Spleen (tissue), 11 donors: Measurements from ENCODE around the gene TSPAN14. TPM values are rescaled to one million over a fixed set of nuclear protein-coding genes. Genes with fewer than 3 reads are reported as not detected.

Experiments used
- DNase-seq: peaks from one replicate; pipeline ENCODE4 v3.0.0-alpha.2; 2020
- H3K27ac ChIP-seq, 8 donors: fragments of 200-600 bp; sonication (generic) in 7 of 8; 1 replicate in 4 of 8; 2 replicates in 4 of 8; pipeline versions ENCODE4 v1.5.0 to v1.8.0; 2016 to 2021; ENCODE audit warnings: inconsistent platforms in 4 of 8, mild to moderate bottlenecking in 4 of 8, moderate library complexity in 1 of 8
- H3K27me3 ChIP-seq, 7 donors: fragments of 200-600 bp; sonication (generic) in 6 of 7; replicated peaks in 1 of 7; 1 replicate in 4 of 7; 2 replicates in 3 of 7; pipeline versions ENCODE4 v1.5.0 to v1.8.0; 2016 to 2021; ENCODE audit warnings: inconsistent platforms in 3 of 7, mild to moderate bottlenecking in 1 of 7
- H3K36me3 ChIP-seq, 6 donors: fragments of 200-600 bp; sonication (generic) in 5 of 6; 1 replicate in 4 of 6; 2 replicates in 2 of 6; pipeline versions ENCODE4 v1.5.0 to v1.8.0; 2016 to 2021; ENCODE audit warnings: inconsistent platforms in 2 of 6
- H3K4me1 ChIP-seq, 6 donors: fragments of 200-600 bp; sonication (generic) in 5 of 6; 1 replicate in 3 of 6; 2 replicates in 3 of 6; pipeline versions ENCODE4 v1.5.0 to v1.8.0; 2016 to 2021; ENCODE audit warnings: inconsistent platforms in 3 of 6
- H3K4me3 ChIP-seq, 8 donors: fragments of 200-600 bp; sonication (generic) in 7 of 8; 1 replicate in 4 of 8; 2 replicates in 4 of 8; pipeline versions ENCODE4 v1.5.0 to v1.8.0; 2016 to 2021; ENCODE audit warnings: inconsistent platforms in 4 of 8, mild to moderate bottlenecking in 4 of 8, moderate library complexity in 2 of 8
- H3K9me3 ChIP-seq, 8 donors: fragments of 200-600 bp; sonication (generic) in 7 of 8; 1 replicate in 4 of 8; 2 replicates in 4 of 8; pipeline versions ENCODE4 v1.5.0 to v1.8.0; 2016 to 2021; ENCODE audit warnings: inconsistent platforms in 4 of 8
- CTCF ChIP-seq, 11 experiments: fragments of 200-600 bp in 7 of 11; fragments of 450-650 bp in 4 of 11; sonication (generic) in 4 of 11; IDR thresholded peaks in 8 of 11; conservative IDR thresholded peaks in 3 of 11; 1 replicate in 7 of 11; 2 replicates in 4 of 11; pipeline versions ENCODE4 v1.4.0 to v1.8.0; 2016 to 2021; ENCODE audit warnings: antibody characterized with exemption in 11 of 11, inconsistent platforms in 4 of 11, mild to moderate bottlenecking in 1 of 11
- POLR2A ChIP-seq, 3 donors: fragments of 450-650 bp; IDR thresholded peaks; one replicate each; pipeline ENCODE4 v1.5.1; 2017; ENCODE audit warnings: antibody characterized with exemption in 3 of 3, mild to moderate bottlenecking in 1 of 3
- POLR2AphosphoS5 ChIP-seq, 3 donors: sonication (generic); formaldehyde crosslinking; IDR thresholded peaks; one replicate each; pipeline ENCODE4 v1.5.1; 2017; ENCODE audit warnings: antibody characterized with exemption in 3 of 3
- WGBS, 5 donors: extraction: QIAGEN DNeasy Blood & Tissue Kit in 3 of 5; methylation state at CpG; one replicate each; pipeline versions ENCODE4 v1.1.5 to v1.1.7; 2013 to 2018; 5-methylcytosine and 5-hydroxymethylcytosine counted together
- intact Hi-C: fragments of 100-400 bp; cut with DNase I; formaldehyde crosslinking; loops from one replicate; pipeline ENCODE4 v1.15.0; 2023; ENCODE audit warnings: low total_unique reads
- polyA plus RNA-seq, 3 donors: library from polyadenylated mRNA; stranded (reverse); fragments of 200-250 nt; gene quantifications; one replicate each; pipeline ENCODE4 v1.2.1, GENCODE V29; 2013
- total RNA-seq, 7 donors: library from RNA; depleted of rRNA in 3 of 7; stranded (reverse); fragments of >200 nt in 3 of 7; fragmentation: NEBNext Ultra II Directional in 4 of 7; extraction: Animal tissue kit (Norgen Biotek cat#: 25700) in 4 of 7; gene quantifications; one replicate each; pipeline versions ENCODE4 v1.1.0 to v1.2.1, GENCODE V29; 2016 to 2021
- donor health status: healthy with polysubstance abuse.
- donor health status: DM: no; HTN: no; CAD: no; lungs with moderate emphysema.
- donor health status: DM: no; HTN: no; CAD: no.
- donor health status: Bipolar disorder and iron deficiency.
- donor health status: healthy.
- donor health status: DM: no; HTN: no; CAD: no.
- donor health status: DM: yes; HTN: yes; CAD: no.

The TSPAN14 gene
- total and polyA plus RNA-seq, 10 donors: 13.3 to 172 (median 108) TPM

- 70 to 77% (median 73%) methylated on average over 8 of the region's 8 CpGs for WGBS, 5 donors
- intact Hi-C loops: no loop called here
- no peaks in the 10 kb centered on the region for H3K27me3 ChIP-seq
- peaks cover 0 to 30% (median 0%) of the 10 kb centered on the region in 6 donors for H3K36me3 ChIP-seq
- TF ChIP-seq POLR2A (IDR thresholded peaks at IDR 0.05): no peak
- no peak for TF ChIP-seq POLR2AphosphoS5 (IDR thresholded peaks at IDR 0.05)
- no peak for TF ChIP-seq CTCF (IDR thresholded peaks at IDR 0.05 in 8 of 11, conservative IDR thresholded peaks at IDR 0.05 in 3 of 11)
- no peak overlapping the region for H3K4me3 ChIP-seq
- H3K27ac ChIP-seq: no peak overlapping the region
- no peak for DNase-seq
- H3K9me3 ChIP-seq: no peaks in the 10 kb centered on the region
- H3K4me1 ChIP-seq: peaks cover 0 to 18% (median 7%) of the 10 kb centered on the region in 6 donors
Measured at GRCh38 chr10:80421707-80422536, 32.2 kb upstream of the TSPAN14 start.

- WGBS, 5 donors: 88 to 98% (median 89%) methylated on average over 2 of the region's 2 CpGs
- H3K4me3 ChIP-seq: no peak overlapping the region
Measured at GRCh38 chr10:80425901-80426300, 28.2 kb upstream of the TSPAN14 start.

GRCh38 chr10:80427541-80427940 is 26.6 kb upstream of the TSPAN14 start:
- DNase-seq: no peak
- H3K36me3 ChIP-seq: peaks cover 0 to 64% (median 2%) of the 10 kb centered on the region in 6 donors
- TF ChIP-seq POLR2A (IDR thresholded peaks at IDR 0.05): no peak
- TF ChIP-seq POLR2AphosphoS5 (IDR thresholded peaks at IDR 0.05): no peak
- TF ChIP-seq CTCF (IDR thresholded peaks at IDR 0.05 in 8 of 11, conservative IDR thresholded peaks at IDR 0.05 in 3 of 11): no peak
- no peaks in the 10 kb centered on the region for H3K27me3 ChIP-seq
- WGBS, 5 donors: 87 to 96% (median 93%) methylated on average over 2 of the region's 2 CpGs
- peaks cover 0 to under 1% (median 0%) of the 10 kb centered on the region in 6 donors for H3K4me1 ChIP-seq
- intact Hi-C loops: no loop called here
- H3K9me3 ChIP-seq: no peaks in the 10 kb centered on the region
- no peak overlapping the region for H3K27ac ChIP-seq
- H3K4me3 ChIP-seq: no peak overlapping the region

More at GRCh38 chr10:80425901-80426300, 28.2 kb upstream of the TSPAN14 start:
- no peak overlapping the region for H3K27ac ChIP-seq
- no peaks in the 10 kb centered on the region for H3K9me3 ChIP-seq
- intact Hi-C loops: no loop called here
- H3K27me3 ChIP-seq: no peaks in the 10 kb centered on the region
- peaks cover 0 to 53% (median 2%) of the 10 kb centered on the region in 6 donors for H3K36me3 ChIP-seq
- H3K4me1 ChIP-seq: peaks cover 0 to 17% (median 7%) of the 10 kb centered on the region in 6 donors
- no peak for TF ChIP-seq POLR2AphosphoS5 (IDR thresholded peaks at IDR 0.05)
- TF ChIP-seq POLR2A (IDR thresholded peaks at IDR 0.05): no peak
- TF ChIP-seq CTCF (IDR thresholded peaks at IDR 0.05 in 8 of 11, conservative IDR thresholded peaks at IDR 0.05 in 3 of 11): no peak
- no peak for DNase-seq

GRCh38 chr10:80429521-80429973 is 24.6 kb upstream of the TSPAN14 start:
- H3K36me3 ChIP-seq: peaks cover 0 to 53% (median 2%) of the 10 kb centered on the region in 6 donors
- H3K4me3 ChIP-seq: no peak overlapping the region
- intact Hi-C loops: no loop called here
- no peak overlapping the region for H3K27ac ChIP-seq
- no peaks in the 10 kb centered on the region for H3K9me3 ChIP-seq
- H3K27me3 ChIP-seq: no peaks in the 10 kb centered on the region
- no peak for DNase-seq
- WGBS, 5 donors: 67 to 88% (median 79%) methylated on average over 9 of the region's 9 CpGs
- TF ChIP-seq POLR2AphosphoS5 (IDR thresholded peaks at IDR 0.05): no peak
- no peak for TF ChIP-seq CTCF (IDR thresholded peaks at IDR 0.05 in 8 of 11, conservative IDR thresholded peaks at IDR 0.05 in 3 of 11)
- no peak for TF ChIP-seq POLR2A (IDR thresholded peaks at IDR 0.05)
- no peaks in the 10 kb centered on the region for H3K4me1 ChIP-seq
